Fibroblast of skin of scalp (primary cell): ENCODE data around the gene MEI1.
"Not testable (repeated sequence)": the region's sequence is repeated elsewhere in the genome, so short reads cannot be mapped to it uniquely, and the experiment has no call there.

Source experiments
- DNase-seq: peaks from one replicate; pipeline ENCODE4 v3.0.0-alpha.2; 2013

The MEI1 gene

GRCh38 chr22:41682033-41682807, 17.1 kb upstream of the MEI1 start:
- DNase-seq, result peak; percentile 86

GRCh38 chr22:41683052-41683451, 16.3 kb upstream of the MEI1 start:
- no peak for DNase-seq

- DNase-seq, result peak; percentile 72
Observed at GRCh38 chr22:41683616-41684015, 15.7 kb upstream of the MEI1 start.

- no peak for DNase-seq
Observed at GRCh38 chr22:41684194-41684593, 15.1 kb upstream of the MEI1 start.

- DNase-seq, result not testable (repeated sequence)
Observed at GRCh38 chr22:41686890-41687289, 12.4 kb upstream of the MEI1 start.

- DNase-seq, result peak; percentile 17
Observed at GRCh38 chr22:41687901-41688364, 11.4 kb upstream of the MEI1 start.

- DNase-seq, result peak; percentile 92
Observed at GRCh38 chr22:41688365-41689211, 10.7 kb upstream of the MEI1 start, which contains the start of gene SNU13. Gene SNU13 (minus strand): TSS chr22:41688867. CDS start chr22:41688796, 71 bp downstream.

- no peak for DNase-seq
Observed at GRCh38 chr22:41690476-41690875, 8.8 kb upstream of the MEI1 start.

GRCh38 chr22:41695211-41695610, 4.1 kb upstream of the MEI1 start:
- no peak for DNase-seq

- no peak for DNase-seq
Observed at GRCh38 chr22:41696703-41697102, 2.6 kb upstream of the MEI1 start.

GRCh38 chr22:41697126-41697775, 2.1 kb upstream of the MEI1 start:
- DNase-seq, result peak; percentile 87

GRCh38 chr22:41700108-41700364, 733 bp downstream of the MEI1 start:
- DNase-seq, result no peak

- DNase-seq, result no peak
Observed at GRCh38 chr22:41702763-41703162, 3.5 kb downstream of the MEI1 start.

- DNase-seq, result no peak
Observed at GRCh38 chr22:41709341-41709740, 10.0 kb downstream of the MEI1 start.

- DNase-seq, result no peak
Observed at GRCh38 chr22:41713004-41713403, 13.7 kb downstream of the MEI1 start.

- DNase-seq, result peak; percentile 13
Observed at GRCh38 chr22:41722496-41722895, 23.2 kb downstream of the MEI1 start.

GRCh38 chr22:41725510-41726110, 26.3 kb downstream of the MEI1 start:
- DNase-seq, result no peak

- no peak for DNase-seq
Observed at GRCh38 chr22:41731609-41732008, 32.3 kb downstream of the MEI1 start.

GRCh38 chr22:41732096-41732772, 32.9 kb downstream of the MEI1 start:
- DNase-seq, result no peak

- not testable (repeated sequence) for DNase-seq
Observed at GRCh38 chr22:41733241-41733640, 33.9 kb downstream of the MEI1 start.

GRCh38 chr22:41739576-41739975, 40.3 kb downstream of the MEI1 start:
- DNase-seq, result no peak

GRCh38 chr22:41742918-41743317, 43.6 kb downstream of the MEI1 start:
- no peak for DNase-seq
